ENCODE results near the gene TMCO6.
"Not testable (repeated sequence)": the region's sequence is repeated elsewhere in the genome, so short reads cannot be mapped to it uniquely, and the experiment has no call there.

TMCO6 gene

DNA sequence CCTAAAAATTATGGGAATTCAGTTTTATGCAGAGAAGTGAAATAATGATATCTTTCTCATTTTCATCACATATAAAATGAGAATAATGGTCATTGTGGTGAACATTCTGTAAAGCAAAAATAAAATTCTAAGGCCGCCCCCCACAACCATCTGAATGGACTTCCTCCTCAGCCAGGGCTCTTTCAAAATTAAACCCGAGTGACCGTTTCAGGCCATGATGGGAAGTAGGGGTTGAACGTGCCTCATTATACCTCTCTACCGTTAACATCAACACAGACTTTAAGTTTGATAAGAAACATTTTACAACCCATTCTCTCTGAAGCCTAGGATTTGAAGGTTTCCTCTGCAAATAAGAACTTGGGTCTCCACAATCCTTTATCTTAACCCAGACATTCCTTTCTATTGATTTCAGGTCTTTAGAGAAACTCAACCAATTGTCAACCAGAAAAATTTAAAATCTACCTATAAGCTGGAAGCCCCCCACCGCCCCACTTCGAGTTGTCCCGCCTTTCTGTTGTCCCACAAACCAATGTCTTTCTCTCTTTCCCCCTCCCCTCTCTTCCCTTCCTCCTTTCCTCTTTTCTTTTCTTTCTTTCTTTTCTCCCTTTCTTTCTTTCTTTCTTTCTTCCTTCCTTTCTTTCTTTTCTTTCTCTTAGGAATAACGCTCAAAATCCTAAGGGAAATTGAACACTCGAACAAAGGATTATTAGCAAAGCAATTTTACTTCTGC, 1.7 kb upstream of the TMCO6 start:
- no peak overlapping the region for H3K4me3 ChIP-seq (ENCODE audit: insufficient read depth, low read depth, low read length)
- H3K27me3 ChIP-seq (ENCODE audit: control insufficient read depth, insufficient read depth, low read length, poor library complexity, severe bottlenecking) = peaks cover 18% of the 10 kb centered on the region
- no peaks in the 10 kb centered on the region for H3K9me3 ChIP-seq (ENCODE audit: control insufficient read depth, low read length)
- 89 to 92% methylated on average over 10 of the region's 10 CpGs for WGBS, 2 experiments
- no peaks in the 10 kb centered on the region for H3K4me1 ChIP-seq (ENCODE audit: control insufficient read depth, insufficient read depth, low read length)
- no peak overlapping the region for H3K27ac ChIP-seq (ENCODE audit: insufficient read depth, low read depth, low read length, poor library complexity, severe bottlenecking)
- peaks cover 9% of the 10 kb centered on the region for H3K36me3 ChIP-seq (ENCODE audit: control insufficient read depth, insufficient read depth, low read length)

DNA sequence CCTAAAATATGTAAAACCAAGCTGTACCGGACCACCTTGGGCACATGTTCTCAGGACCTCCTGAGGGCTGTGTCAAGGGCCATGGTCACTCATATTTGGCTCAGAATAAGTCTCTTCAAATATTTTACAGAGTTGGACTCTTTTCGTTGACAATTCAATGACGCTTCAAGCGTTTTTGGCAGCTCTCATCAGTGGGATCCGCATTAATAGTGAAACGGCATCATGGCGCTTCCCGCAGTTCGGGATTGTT, 428 bp upstream of the TMCO6 start:
- H3K4me3 ChIP-seq (ENCODE audit: insufficient read depth, low read depth, low read length); H3K36me3 ChIP-seq (ENCODE audit: control insufficient read depth, insufficient read depth, low read length); H3K4me1 ChIP-seq (ENCODE audit: control insufficient read depth, insufficient read depth, low read length); H3K27me3 ChIP-seq (ENCODE audit: control insufficient read depth, insufficient read depth, low read length, poor library complexity, severe bottlenecking); H3K9me3 ChIP-seq (ENCODE audit: control insufficient read depth, low read length); H3K27ac ChIP-seq (ENCODE audit: insufficient read depth, low read depth, low read length, poor library complexity, severe bottlenecking): not testable (repeated sequence)
- WGBS, 2 experiments = 70 to 77% methylated on average over 9 of the region's 9 CpGs

DNA sequence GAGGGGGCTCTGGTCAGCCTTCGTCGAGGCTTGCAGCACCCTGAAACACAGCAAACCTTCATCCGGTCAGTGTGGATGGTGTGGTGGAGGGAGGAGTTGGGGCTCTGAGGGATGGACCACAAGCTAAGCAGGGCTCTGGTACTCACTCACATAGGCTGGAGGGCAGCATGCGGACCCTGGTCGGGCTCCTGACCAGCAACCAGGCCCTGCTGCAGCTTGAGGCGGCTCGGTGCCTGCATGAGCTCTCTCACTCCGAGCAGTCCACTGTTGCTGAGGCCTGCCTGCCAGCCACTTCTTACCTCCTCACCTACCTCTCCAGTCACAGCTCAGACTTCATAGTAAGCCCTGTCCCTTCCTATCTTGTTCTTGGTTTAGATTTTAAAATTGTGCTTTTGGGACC, 2.5 kb downstream of the TMCO6 start:
- no peaks in the 10 kb centered on the region for H3K9me3 ChIP-seq (ENCODE audit: control insufficient read depth, low read length)
- H3K36me3 ChIP-seq (ENCODE audit: control insufficient read depth, insufficient read depth, low read length) = peaks cover 17% of the 10 kb centered on the region
- H3K27me3 ChIP-seq (ENCODE audit: control insufficient read depth, insufficient read depth, low read length, poor library complexity, severe bottlenecking) = no peaks in the 10 kb centered on the region
- no peaks in the 10 kb centered on the region for H3K4me1 ChIP-seq (ENCODE audit: control insufficient read depth, insufficient read depth, low read length)
- no peak overlapping the region for H3K27ac ChIP-seq (ENCODE audit: insufficient read depth, low read depth, low read length, poor library complexity, severe bottlenecking)
- H3K4me3 ChIP-seq (ENCODE audit: insufficient read depth, low read depth, low read length) = no peak overlapping the region
- 94% methylated on average over 8 of the region's 8 CpGs for whole genome bisulfite sequencing, 2 experiments

DNA sequence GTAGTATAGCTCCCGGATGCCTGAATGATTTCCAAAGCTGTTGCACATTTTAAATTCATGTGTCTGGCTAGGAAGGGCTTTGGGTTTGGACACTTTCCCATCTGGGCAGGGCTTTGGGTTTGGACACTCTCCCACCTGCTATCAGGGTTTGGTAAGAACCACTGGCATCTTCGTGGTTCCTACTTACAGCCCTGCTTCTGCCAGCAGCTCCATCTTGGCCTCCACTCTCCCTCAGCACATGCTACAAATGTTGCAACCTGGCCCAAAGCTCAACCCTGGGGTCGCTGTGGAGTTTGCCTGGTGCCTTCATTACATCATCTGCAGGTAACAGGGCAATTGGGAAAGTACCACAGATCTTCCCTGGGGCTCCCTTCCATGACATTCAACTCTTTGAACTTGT, 3.5 kb downstream of the TMCO6 start:
- no peaks in the 10 kb centered on the region for H3K27me3 ChIP-seq (ENCODE audit: control insufficient read depth, insufficient read depth, low read length, poor library complexity, severe bottlenecking)
- WGBS, 2 experiments = 92 to 93% methylated on average over 3 of the region's 3 CpGs
- H3K36me3 ChIP-seq (ENCODE audit: control insufficient read depth, insufficient read depth, low read length) = peaks cover 17% of the 10 kb centered on the region
- no peaks in the 10 kb centered on the region for H3K4me1 ChIP-seq (ENCODE audit: control insufficient read depth, insufficient read depth, low read length)
- no peak overlapping the region for H3K27ac ChIP-seq (ENCODE audit: insufficient read depth, low read depth, low read length, poor library complexity, severe bottlenecking)
- no peaks in the 10 kb centered on the region for H3K9me3 ChIP-seq (ENCODE audit: control insufficient read depth, low read length)
- H3K4me3 ChIP-seq (ENCODE audit: insufficient read depth, low read depth, low read length) = no peak overlapping the region

DNA sequence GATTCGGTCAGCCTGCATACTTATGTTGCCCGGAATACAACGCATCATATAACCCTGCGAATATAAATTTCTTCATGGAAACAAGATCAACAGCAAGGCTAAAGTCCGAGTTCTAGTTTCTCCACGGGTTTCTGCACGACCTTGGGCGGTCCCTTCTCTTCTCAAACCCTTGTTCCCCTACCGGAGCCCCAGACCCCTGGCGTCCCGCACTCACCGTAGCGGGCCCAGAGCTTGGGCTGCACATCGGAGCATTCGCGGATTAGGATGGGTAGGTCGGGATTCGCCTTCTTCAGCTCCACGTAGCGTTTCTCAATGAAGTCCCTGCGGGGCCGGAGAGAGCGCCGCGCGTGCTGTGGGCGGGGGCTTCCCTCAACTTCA, 7.8 kb downstream of the TMCO6 start:
- WGBS, 2 experiments = 3 to 4% methylated on average over 27 of the region's 27 CpGs
- H3K36me3 ChIP-seq (ENCODE audit: control insufficient read depth, insufficient read depth, low read length) = peaks cover 22% of the 10 kb centered on the region

DNA sequence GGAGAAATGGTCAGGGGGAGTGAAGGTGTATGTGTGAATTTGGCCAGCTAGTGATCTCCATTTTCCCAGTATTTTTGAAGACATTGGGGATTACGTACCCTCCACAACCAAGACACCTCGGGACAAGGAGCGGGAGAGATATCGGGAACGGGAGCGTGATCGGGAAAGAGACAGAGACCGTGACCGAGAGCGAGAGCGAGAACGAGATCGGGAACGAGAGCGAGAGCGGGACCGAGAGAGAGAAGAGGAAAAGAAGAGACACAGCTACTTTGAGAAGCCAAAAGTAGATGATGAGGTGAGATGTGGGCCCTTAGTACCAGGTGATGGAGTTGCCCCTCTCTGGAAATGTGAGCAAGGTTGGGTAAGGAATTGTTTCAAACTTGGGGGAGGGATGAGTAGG, 19.6 kb downstream of the TMCO6 start:
- Histone ChIP-seq H3K36me3 (ENCODE audit: control insufficient read depth, insufficient read depth, low read length) (peaks cover 72% of the 10 kb centered on the region), H3K9me3 (ENCODE audit: control insufficient read depth, low read length) (no peaks in the 10 kb centered on the region), H3K27me3 (ENCODE audit: control insufficient read depth, insufficient read depth, low read length, poor library complexity, severe bottlenecking) (no peaks in the 10 kb centered on the region), H3K4me1 (ENCODE audit: control insufficient read depth, insufficient read depth, low read length) (no peaks in the 10 kb centered on the region), H3K27ac (ENCODE audit: insufficient read depth, low read depth, low read length, poor library complexity, severe bottlenecking) (no peak overlapping the region), H3K4me3 (ENCODE audit: insufficient read depth, low read depth, low read length) (no peak overlapping the region)
- WGBS, 2 experiments = 96 to 97% methylated on average over 17 of the region's 17 CpGs

More for the DNA sequence above, 7.8 kb downstream of the TMCO6 start:
- H3K4me1 ChIP-seq (ENCODE audit: control insufficient read depth, insufficient read depth, low read length) = no peaks in the 10 kb centered on the region
- H3K9me3 ChIP-seq (ENCODE audit: control insufficient read depth, low read length) = no peaks in the 10 kb centered on the region
- peak overlapping the region; percentile 98 for H3K4me3 ChIP-seq (ENCODE audit: insufficient read depth, low read depth, low read length)
- H3K27ac ChIP-seq (ENCODE audit: insufficient read depth, low read depth, low read length, poor library complexity, severe bottlenecking) = peak overlapping the region; percentile 13
- no peaks in the 10 kb centered on the region for H3K27me3 ChIP-seq (ENCODE audit: control insufficient read depth, insufficient read depth, low read length, poor library complexity, severe bottlenecking)

DNA sequence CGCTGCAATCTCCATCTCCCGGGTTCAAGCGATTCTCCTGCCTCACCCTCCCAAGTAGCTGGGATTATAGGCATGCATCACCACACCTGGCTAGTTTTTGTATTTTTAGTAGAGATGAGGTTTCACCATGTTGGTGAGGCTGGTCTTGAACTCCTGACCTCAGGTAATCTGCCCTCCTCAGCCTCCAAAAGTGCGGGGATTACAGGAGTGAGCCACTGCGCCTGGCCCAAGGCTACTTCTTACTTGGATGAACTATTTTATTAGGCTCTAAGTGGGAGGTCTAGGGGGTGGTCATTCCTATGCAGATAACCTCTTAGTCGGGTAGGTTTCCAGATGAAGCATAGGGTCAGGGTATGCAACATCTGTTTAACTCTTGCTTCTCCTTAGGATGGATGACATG, 21.1 kb downstream of the TMCO6 start:
- WGBS, 2 experiments = 88 to 90% methylated on average over 6 of the region's 6 CpGs
- not testable (repeated sequence) for H3K27ac ChIP-seq (ENCODE audit: insufficient read depth, low read depth, low read length, poor library complexity, severe bottlenecking); H3K4me3 ChIP-seq (ENCODE audit: insufficient read depth, low read depth, low read length); H3K9me3 ChIP-seq (ENCODE audit: control insufficient read depth, low read length); H3K27me3 ChIP-seq (ENCODE audit: control insufficient read depth, insufficient read depth, low read length, poor library complexity, severe bottlenecking); H3K4me1 ChIP-seq (ENCODE audit: control insufficient read depth, insufficient read depth, low read length)
- H3K36me3 ChIP-seq (ENCODE audit: control insufficient read depth, insufficient read depth, low read length) = peaks cover 57% of the 10 kb centered on the region

DNA sequence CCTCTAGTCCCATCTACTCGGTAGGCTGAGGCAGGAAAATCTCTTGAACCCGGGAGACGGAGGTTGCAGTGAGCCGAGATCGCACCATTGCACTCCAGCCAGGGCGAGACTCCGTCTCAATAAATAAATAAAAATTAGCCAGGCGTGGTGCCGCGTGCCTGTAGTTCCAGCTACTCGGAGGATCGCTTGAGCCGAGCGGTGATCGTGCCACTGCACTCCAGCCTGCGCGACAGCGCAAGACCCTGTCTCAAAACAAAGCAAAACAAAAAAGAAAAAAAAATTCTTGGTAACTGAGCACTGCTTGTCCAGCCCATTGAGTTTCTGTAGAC, 24.7 kb downstream of the TMCO6 start:
- H3K27me3 ChIP-seq (ENCODE audit: control insufficient read depth, insufficient read depth, low read length, poor library complexity, severe bottlenecking) = no peaks in the 10 kb centered on the region
- WGBS, 2 experiments = 80 to 83% methylated on average over 18 of the region's 18 CpGs
- H3K27ac ChIP-seq (ENCODE audit: insufficient read depth, low read depth, low read length, poor library complexity, severe bottlenecking) = peak overlapping the region; percentile 81
- H3K36me3 ChIP-seq (ENCODE audit: control insufficient read depth, insufficient read depth, low read length) = peaks cover 39% of the 10 kb centered on the region
- H3K9me3 ChIP-seq (ENCODE audit: control insufficient read depth, low read length) = no peaks in the 10 kb centered on the region
- peak overlapping the region; percentile 92 for H3K4me3 ChIP-seq (ENCODE audit: insufficient read depth, low read depth, low read length)
- no peaks in the 10 kb centered on the region for H3K4me1 ChIP-seq (ENCODE audit: control insufficient read depth, insufficient read depth, low read length)

DNA sequence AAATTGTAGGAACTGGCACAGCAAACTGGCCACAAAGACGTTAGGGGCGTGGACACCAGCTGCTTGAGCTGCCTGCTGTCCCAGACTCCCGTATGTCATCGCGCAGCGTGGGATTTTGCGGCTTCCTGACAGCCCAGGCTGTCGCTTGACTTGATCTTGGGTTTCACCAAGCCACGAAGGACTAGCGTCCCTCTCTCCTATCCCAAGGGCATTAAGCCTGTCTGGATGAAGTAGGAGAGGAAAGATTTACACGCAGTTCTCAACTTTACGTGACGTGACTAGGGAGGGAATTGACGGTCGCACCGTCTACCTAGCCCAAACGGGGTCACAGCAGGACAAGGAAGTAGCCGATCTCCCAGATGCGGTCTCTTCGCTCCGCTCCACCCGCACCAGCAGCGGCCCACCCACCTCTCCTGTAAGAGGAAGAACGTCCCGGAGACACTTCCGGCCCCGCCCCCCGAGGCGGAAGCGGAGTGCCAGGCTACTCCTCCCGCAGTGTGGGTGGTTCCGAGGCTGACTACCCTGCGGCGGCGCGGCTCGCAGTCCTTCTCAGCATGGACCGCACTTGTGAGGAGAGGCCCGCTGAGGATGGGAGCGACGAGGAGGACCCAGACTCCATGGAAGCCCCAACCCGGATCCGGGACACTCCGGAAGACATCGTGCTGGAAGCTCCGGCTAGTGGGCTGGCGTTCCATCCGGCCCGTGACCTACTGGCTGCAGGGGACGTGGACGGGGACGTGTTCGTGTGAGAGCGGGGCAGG, 25.3 kb downstream of the TMCO6 start, which contains the start of gene WDR55:
TSS of gene WDR55 (plus strand) at position 546 of the 761 bp plus-strand sequence. CDS start at position 555, 9 bp downstream.
- 1% methylated on average over 54 of the region's 54 CpGs for WGBS, 2 experiments

DNA sequence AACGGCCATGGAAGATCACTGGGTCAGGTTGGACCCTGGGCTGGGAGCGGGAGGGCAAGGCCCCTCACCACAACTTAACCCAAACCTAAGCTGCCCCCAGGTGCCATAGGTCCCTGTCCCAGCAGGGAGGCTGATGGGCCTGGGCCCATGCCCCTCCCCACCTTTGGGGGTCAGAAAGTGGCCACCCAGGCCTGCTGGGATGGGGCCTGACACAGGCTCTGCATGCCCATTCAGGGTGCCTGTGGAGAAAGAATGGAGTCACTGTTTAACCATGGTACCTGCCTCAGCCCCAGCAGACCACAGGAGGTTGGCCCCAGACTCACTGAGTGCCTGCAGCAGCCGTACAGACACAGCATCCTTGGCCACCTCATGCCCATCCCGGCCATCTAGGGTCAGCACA, 31.8 kb downstream of the TMCO6 start:
- peaks cover 31% of the 10 kb centered on the region for H3K36me3 ChIP-seq (ENCODE audit: control insufficient read depth, insufficient read depth, low read length)
- not testable (repeated sequence) for H3K27ac ChIP-seq (ENCODE audit: insufficient read depth, low read depth, low read length, poor library complexity, severe bottlenecking); H3K27me3 ChIP-seq (ENCODE audit: control insufficient read depth, insufficient read depth, low read length, poor library complexity, severe bottlenecking); H3K4me1 ChIP-seq (ENCODE audit: control insufficient read depth, insufficient read depth, low read length); H3K4me3 ChIP-seq (ENCODE audit: insufficient read depth, low read depth, low read length); H3K9me3 ChIP-seq (ENCODE audit: control insufficient read depth, low read length)
- WGBS, 2 experiments = 85 to 95% methylated on average over 3 of the region's 4 CpGs

More for the DNA sequence above, 25.3 kb downstream of the TMCO6 start, which contains the start of gene WDR55:
- H3K27me3 ChIP-seq (ENCODE audit: control insufficient read depth, insufficient read depth, low read length, poor library complexity, severe bottlenecking) = no peaks in the 10 kb centered on the region
- H3K27ac ChIP-seq (ENCODE audit: insufficient read depth, low read depth, low read length, poor library complexity, severe bottlenecking) = peak within 1 kb of the TSS; percentile 81
- no peaks in the 10 kb centered on the region for H3K4me1 ChIP-seq (ENCODE audit: control insufficient read depth, insufficient read depth, low read length)
- H3K4me3 ChIP-seq (ENCODE audit: insufficient read depth, low read depth, low read length) = peak within 1 kb of the TSS; percentile 92
- H3K9me3 ChIP-seq (ENCODE audit: control insufficient read depth, low read length) = no peaks in the 10 kb centered on the region
- H3K36me3 ChIP-seq (ENCODE audit: control insufficient read depth, insufficient read depth, low read length) = peaks cover 39% of the 10 kb centered on the region

Measured in ectodermal cell (in vitro differentiated cells).